ENCODE data around the gene KIF20B. TPM values are rescaled to one million over a fixed set of nuclear protein-coding genes. Genes with fewer than 3 reads are reported as not detected.

The KIF20B gene
- total RNA-seq, 4 donors from 2014 or later = 3.7 to 5.3 (median 4.1) TPM

- no peak for TF ChIP-seq CTCF (IDR thresholded peaks at IDR 0.05; ENCODE audit: low read depth)
These were observed 71.7 kb downstream of the KIF20B start for GRCh38 chr10:89773081-89773480.

- TF ChIP-seq CTCF (IDR thresholded peaks at IDR 0.05; ENCODE audit: low read depth) = no peak
These were observed 75.3 kb downstream of the KIF20B start for GRCh38 chr10:89776665-89777064.

DNA sequence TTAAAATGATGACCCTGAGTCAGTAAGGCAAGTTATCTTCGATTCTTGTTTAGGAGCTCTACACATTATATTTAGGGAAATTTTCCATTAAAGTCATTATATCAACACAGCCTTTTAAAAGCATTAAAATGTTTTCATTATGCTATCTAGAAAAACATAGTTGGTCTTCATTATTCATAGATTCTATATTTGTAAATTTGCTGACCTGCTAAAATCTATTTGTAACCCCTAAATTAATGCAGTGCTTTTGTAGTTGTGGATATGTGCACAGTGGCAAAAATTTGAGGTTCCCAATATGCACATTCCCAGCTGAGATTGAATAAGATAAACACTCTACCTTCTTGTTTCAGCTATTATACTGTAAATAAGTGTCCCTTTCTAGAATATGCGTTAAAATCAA lies 81.1 kb downstream of the KIF20B start:
- no peak for TF ChIP-seq CTCF (IDR thresholded peaks at IDR 0.05; ENCODE audit: low read depth)

- TF ChIP-seq CTCF (IDR thresholded peaks at IDR 0.05; ENCODE audit: low read depth) = no peak
These were observed 82.0 kb downstream of the KIF20B start for GRCh38 chr10:89783406-89783805.

- no peak for TF ChIP-seq CTCF (IDR thresholded peaks at IDR 0.05; ENCODE audit: low read depth)
These were observed 83.7 kb downstream of the KIF20B start for GRCh38 chr10:89785095-89785494.

GRCh38 chr10:89789188-89789877 lies 87.9 kb downstream of the KIF20B start:
- no peak for TF ChIP-seq CTCF (IDR thresholded peaks at IDR 0.05; ENCODE audit: low read depth)

GRCh38 chr10:89792187-89792586 lies 90.8 kb downstream of the KIF20B start:
- TF ChIP-seq CTCF (IDR thresholded peaks at IDR 0.05; ENCODE audit: low read depth) = no peak
